Measurements from ENCODE around the gene ATP6V0E1. TPM values are rescaled to one million over a fixed set of nuclear protein-coding genes. Genes with fewer than 3 reads are reported as not detected.
"Not testable (repeated sequence)": the region's sequence is repeated elsewhere in the genome, so short reads cannot be mapped to it uniquely, and the experiment has no call there.

ATP6V0E1 gene
- polyA plus RNA-seq, 1 donor from 2014 or later, result 427 TPM

- Mint-ChIP-seq H3K4me3 (peak overlapping the region in 1 of 4 donors; percentile 44), H3K27ac (peak overlapping the region in 2 of 3 donors; percentile 78 to 87), H3K27me3 (no peaks in the 10 kb centered on the region), H3K36me3 (peaks cover 2% of the 10 kb centered on the region), H3K9me3 (no peaks in the 10 kb centered on the region), H3K4me1 (peaks cover 53 to 68% (median 59%) of the 10 kb centered on the region in 3 donors)
These were observed 20.4 kb downstream of the ATP6V0E1 start for GRCh38 chr5:173004013-173004412.

- H3K4me3 Mint-ChIP-seq, result peak overlapping the region in 2 of 4 donors; percentile 44 to 61
- H3K27ac Mint-ChIP-seq, result peak overlapping the region in 2 of 3 donors; percentile 9 to 78
- H3K27me3 Mint-ChIP-seq, result no peaks in the 10 kb centered on the region
These were observed 20.9 kb downstream of the ATP6V0E1 start for GRCh38 chr5:173004447-173004846.

DNA sequence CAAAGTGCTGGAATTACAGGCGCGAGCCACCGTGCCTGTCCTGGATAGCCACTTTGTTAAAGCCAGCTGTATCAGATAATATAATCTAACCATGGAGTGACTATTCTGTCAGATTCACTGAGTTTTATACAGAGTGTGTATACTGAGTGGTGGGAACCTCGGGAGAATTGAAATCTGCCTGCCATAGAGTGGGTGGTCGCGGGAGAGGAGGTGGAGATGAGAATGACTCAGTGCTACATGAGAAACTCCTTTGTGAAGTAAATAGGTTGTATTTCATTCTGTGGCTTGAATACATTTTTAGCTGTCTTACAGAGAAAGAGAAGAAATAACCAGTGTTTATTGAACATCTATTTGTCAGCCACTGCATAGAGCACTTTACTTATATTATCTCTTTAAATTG, 26.4 kb downstream of the ATP6V0E1 start:
- H3K27me3 Mint-ChIP-seq, result no peaks in the 10 kb centered on the region
- H3K27ac Mint-ChIP-seq, result peak overlapping the region in 2 of 3 donors; percentile 16 to 47
- peak overlapping the region in 2 of 4 donors; percentile 12 to 17 for H3K4me3 Mint-ChIP-seq
- peaks cover 16 to 46% (median 34%) of the 10 kb centered on the region in 3 donors for H3K4me1 Mint-ChIP-seq
- no peaks in the 10 kb centered on the region for H3K9me3 Mint-ChIP-seq
- H3K36me3 Mint-ChIP-seq, result peaks cover 2% of the 10 kb centered on the region

More at GRCh38 chr5:173004447-173004846, 20.9 kb downstream of the ATP6V0E1 start:
- H3K4me1 Mint-ChIP-seq, result peaks cover 55 to 72% (median 58%) of the 10 kb centered on the region in 3 donors
- peaks cover 2% of the 10 kb centered on the region for H3K36me3 Mint-ChIP-seq
- no peaks in the 10 kb centered on the region for H3K9me3 Mint-ChIP-seq

DNA sequence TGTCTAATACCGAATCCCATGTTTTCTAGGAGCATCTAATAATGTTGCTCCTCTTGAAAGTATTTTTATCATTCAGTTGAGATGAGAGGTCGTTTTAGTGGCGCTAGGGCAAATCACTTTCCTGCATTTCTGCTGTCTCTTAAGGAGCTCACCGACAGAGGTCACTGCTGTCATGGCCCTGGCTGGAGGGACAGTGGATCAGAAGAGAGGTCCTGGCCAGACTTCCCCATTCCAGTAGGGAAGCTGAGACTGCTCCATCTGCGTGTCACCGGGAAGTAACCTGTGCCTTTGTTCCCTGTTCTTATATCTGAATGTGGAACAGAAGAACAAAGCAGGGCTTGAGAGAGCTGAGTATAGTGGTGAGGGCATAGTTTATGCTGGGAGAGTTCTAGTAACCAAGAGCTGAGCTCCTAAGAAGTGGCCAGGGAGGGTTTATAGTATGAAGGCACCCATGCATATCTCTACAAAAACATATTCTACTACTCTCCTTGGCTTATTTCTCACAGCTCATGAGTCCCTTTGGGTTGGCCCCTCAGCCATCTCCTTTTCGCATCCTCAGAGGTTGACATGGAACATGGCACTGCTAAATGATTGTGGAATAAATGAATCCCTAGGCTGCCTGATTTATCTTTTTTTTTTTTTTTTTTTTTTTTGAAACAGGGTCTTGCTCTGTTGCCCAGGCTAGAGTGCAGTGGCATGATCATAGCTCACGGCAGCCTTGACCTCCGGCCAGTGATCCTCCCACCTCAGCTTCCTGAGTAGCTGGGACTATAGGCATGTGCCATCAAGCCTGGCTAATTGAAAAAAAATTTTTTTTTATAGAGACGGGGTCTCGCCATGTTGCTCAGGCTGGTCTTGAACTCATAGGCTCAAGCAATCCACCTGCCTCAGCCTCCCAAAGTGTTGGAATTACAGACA, 27.2 kb downstream of the ATP6V0E1 start:
- no peaks in the 10 kb centered on the region for H3K9me3 Mint-ChIP-seq
- no peaks in the 10 kb centered on the region for H3K27me3 Mint-ChIP-seq
- H3K4me1 Mint-ChIP-seq, result peaks cover 16 to 47% (median 33%) of the 10 kb centered on the region in 3 donors
- peak overlapping the region in 1 of 4 donors; percentile 20 for H3K4me3 Mint-ChIP-seq
- peak overlapping the region; percentile 22 to 48 (median 33) for H3K27ac Mint-ChIP-seq
- peaks cover 2% of the 10 kb centered on the region for H3K36me3 Mint-ChIP-seq

DNA sequence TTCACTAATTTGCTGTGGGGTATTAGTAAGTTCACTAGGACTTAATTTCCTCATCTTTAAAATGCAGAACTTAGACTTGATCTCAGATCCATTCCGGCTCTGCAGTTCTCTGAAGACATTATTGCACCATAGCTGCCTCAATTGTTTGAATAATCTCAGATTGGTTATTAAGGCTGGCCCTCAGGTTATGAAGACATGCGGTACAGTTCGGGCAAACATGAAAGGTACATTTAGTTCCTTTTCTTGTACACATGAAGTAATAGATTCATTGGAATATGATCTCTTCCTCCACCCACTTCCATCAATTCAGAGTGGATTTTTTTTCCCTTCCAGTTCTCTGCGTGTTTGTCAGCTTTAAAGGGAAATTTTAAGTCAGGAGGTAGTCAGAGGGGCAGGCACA, 28.0 kb downstream of the ATP6V0E1 start:
- no peak overlapping the region for H3K4me3 Mint-ChIP-seq
- no peaks in the 10 kb centered on the region for H3K9me3 Mint-ChIP-seq
- peak overlapping the region in 1 of 3 donors; percentile 74 for H3K27ac Mint-ChIP-seq
- H3K4me1 Mint-ChIP-seq, result peaks cover 17 to 54% (median 39%) of the 10 kb centered on the region in 3 donors
- H3K27me3 Mint-ChIP-seq, result no peaks in the 10 kb centered on the region
- H3K36me3 Mint-ChIP-seq, result peaks cover 2% of the 10 kb centered on the region

DNA sequence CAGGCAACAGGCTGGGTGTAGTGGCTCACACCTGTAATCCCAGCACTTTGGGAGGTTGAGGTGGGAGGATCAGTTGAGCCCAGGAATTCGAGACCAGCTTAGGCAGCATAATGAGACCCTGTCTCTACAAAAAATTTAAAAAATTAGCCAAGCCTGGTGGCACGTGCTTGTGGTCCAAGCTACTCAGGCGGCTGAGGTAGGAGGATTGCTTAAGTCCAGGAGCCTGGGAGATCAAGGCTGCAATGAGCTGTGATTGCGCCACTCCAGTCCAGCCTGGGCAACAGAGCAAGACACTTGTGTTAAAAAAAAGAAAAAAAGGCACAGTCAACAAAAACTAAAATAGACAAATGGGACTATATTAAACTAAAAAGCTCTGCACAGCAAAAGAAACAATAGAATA, 29.3 kb downstream of the ATP6V0E1 start:
- Mint-ChIP-seq H3K36me3 (peaks cover 2% of the 10 kb centered on the region), H3K27me3 (no peaks in the 10 kb centered on the region), H3K4me1 (peaks cover 15 to 48% (median 37%) of the 10 kb centered on the region in 3 donors), H3K27ac (no peak overlapping the region), H3K4me3 (no peak overlapping the region), H3K9me3 (no peaks in the 10 kb centered on the region)

GRCh38 chr5:173014671-173015070, 31.1 kb downstream of the ATP6V0E1 start:
- H3K36me3 Mint-ChIP-seq, result peaks cover 5% of the 10 kb centered on the region
- H3K4me1 Mint-ChIP-seq, result peaks cover 16 to 47% (median 33%) of the 10 kb centered on the region in 3 donors
- no peaks in the 10 kb centered on the region for H3K9me3 Mint-ChIP-seq
- H3K27ac Mint-ChIP-seq, result peak overlapping the region in 2 of 3 donors; percentile 53 to 55
- H3K4me3 Mint-ChIP-seq, result no peak overlapping the region
- H3K27me3 Mint-ChIP-seq, result no peaks in the 10 kb centered on the region

- Mint-ChIP-seq H3K27ac (peak overlapping the region in 2 of 3 donors; percentile 11 to 53), H3K27me3 (no peaks in the 10 kb centered on the region), H3K4me3 (no peak overlapping the region), H3K4me1 (peaks cover 16 to 45% (median 29%) of the 10 kb centered on the region in 3 donors), H3K9me3 (no peaks in the 10 kb centered on the region), H3K36me3 (peaks cover 5% of the 10 kb centered on the region)
These were observed 31.6 kb downstream of the ATP6V0E1 start for GRCh38 chr5:173015192-173015591.

DNA sequence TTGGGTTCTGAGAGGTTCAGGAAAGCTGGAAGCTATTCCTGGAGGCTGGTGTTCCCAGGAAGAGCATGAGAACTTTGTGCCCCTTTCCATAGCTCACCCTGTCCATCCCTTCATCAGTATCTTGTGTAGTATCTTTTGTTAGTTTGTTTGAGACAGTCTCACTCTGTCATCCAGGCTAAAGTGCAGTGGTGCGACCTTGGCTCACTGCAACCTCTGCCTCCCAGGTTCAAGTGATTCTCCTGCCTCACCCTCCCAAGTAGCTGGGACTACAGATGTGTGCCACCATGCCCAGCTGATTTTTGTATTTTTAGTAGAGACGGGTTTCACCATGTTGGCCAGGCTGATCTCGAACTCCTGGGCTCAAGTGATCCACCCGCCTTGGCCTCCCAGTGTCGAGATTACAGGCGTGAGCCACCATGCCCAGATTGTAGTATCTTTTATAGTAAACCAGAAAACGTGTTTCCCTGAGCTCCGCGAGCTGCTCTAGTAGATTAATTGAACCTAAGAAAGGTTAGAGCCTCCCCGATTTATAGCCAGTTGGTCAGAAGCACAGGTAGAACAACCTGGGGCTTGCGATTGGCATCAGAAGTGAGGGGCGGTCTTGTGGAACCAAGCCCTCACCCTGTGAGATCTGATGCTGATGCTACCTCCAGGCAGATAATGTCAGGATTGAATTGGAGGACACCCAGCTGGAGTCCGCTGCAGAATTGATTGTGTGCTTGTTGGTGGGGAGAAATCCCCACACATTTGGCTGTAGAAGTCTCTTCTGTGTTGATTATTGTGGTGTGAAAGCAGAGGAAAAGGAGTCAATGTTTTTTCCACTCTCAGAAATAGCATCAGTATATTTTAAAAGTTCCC, 32.3 kb downstream of the ATP6V0E1 start:
- Mint-ChIP-seq H3K27me3 (no peaks in the 10 kb centered on the region), H3K4me3 (no peak overlapping the region)

DNA sequence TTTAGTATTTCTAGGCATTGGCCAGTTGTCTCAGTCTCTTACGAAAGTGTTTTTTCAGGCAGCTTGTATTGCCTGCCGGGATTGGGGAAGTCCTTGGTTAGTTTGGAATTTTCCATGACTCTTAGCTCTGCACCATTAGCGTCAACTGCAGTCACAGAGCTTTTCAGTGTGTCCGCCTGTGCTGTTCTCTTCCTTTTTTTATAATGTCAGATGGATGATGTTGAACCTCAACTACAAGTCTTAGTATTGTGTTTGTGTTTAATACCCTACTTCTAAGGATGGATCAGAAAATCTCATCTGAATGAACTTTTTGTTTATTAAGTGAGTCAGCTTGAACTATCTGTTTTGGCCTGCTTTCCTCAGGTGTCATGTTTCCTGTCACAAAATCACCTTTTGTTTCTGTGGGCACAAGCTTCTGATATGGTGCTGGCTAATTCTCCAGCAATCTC, 33.1 kb downstream of the ATP6V0E1 start:
- Mint-ChIP-seq H3K4me1 (peaks cover 12 to 37% (median 23%) of the 10 kb centered on the region in 3 donors), H3K4me3 (peak overlapping the region in 1 of 4 donors; percentile 1), H3K36me3 (peaks cover 5% of the 10 kb centered on the region), H3K27ac (peak overlapping the region in 2 of 3 donors; percentile 37 to 92), H3K27me3 (no peaks in the 10 kb centered on the region), H3K9me3 (no peaks in the 10 kb centered on the region)

More for the DNA sequence above, 32.3 kb downstream of the ATP6V0E1 start:
- Mint-ChIP-seq H3K27ac (peak overlapping the region; percentile 11 to 78 (median 37)), H3K36me3 (peaks cover 5% of the 10 kb centered on the region), H3K4me1 (peaks cover 15 to 39% (median 25%) of the 10 kb centered on the region in 3 donors), H3K9me3 (no peaks in the 10 kb centered on the region)

DNA sequence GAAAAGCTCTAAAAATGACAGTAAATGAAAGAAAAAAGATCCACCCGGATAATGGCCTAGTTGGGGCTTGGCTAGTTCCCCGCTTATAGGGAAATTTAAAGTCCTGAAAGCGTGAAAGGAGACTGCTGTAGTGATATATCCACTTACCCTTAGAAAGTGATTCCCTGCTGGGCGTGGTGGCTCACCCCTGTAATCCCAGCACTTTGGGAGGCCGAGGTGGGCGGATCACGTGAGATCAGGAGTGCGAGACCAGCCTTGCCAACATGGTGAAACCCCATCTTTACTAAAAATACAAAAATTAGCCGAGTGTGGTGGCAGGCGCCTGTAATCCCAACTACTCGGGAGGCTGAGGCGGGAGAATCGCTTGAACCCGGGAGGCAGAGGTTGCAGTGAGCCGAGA, 33.5 kb downstream of the ATP6V0E1 start:
- Mint-ChIP-seq H3K4me3 (peak overlapping the region in 1 of 4 donors; percentile 1), H3K4me1 (peaks cover 11 to 33% (median 23%) of the 10 kb centered on the region in 3 donors), H3K27ac (peak overlapping the region in 2 of 3 donors; percentile 37 to 92)
- not testable (repeated sequence) for H3K36me3 Mint-ChIP-seq, H3K9me3 Mint-ChIP-seq, H3K27me3 Mint-ChIP-seq

DNA sequence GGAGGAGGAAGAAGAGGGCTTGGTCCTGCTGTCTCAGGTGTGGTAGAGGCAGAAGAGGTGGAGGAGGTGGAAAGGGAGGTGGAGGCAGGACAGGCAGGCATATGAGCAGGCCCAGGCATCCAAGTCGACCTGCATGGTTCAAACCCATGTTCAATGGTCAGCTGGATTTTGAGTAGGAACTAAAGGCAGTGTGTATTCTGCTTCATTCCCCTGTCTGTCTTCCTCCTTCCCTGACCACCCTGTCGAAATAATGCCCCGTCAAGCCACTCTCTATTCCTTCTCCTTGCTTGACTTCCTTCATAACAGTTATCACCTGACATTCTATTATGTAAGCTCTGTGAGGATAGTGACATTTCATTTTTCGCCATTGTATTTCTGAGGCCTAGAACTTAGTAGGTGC, 34.8 kb downstream of the ATP6V0E1 start:
- H3K4me1 Mint-ChIP-seq, result peaks cover 11 to 33% (median 23%) of the 10 kb centered on the region in 3 donors
- no peak overlapping the region for H3K4me3 Mint-ChIP-seq

DNA sequence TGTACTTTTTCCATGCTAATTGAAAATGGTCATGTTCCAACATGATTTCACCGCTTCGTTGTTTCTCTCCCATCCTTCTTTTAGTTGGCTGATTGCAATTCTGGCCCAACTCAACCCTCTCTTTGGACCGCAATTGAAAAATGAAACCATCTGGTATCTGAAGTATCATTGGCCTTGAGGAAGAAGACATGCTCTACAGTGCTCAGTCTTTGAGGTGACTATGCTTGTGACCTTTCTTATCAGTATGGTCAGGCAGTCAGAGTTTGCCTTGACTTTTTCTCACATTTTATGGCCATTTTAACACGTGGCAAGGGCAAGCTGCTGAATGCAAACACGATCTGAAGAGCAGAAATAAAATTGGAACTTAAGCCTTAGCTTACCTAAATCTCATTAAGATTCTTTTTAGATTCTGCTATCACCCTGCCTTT, 36.6 kb downstream of the ATP6V0E1 start:
- H3K27me3 Mint-ChIP-seq, result no peaks in the 10 kb centered on the region
- peak overlapping the region in 1 of 3 donors; percentile 64 for H3K27ac Mint-ChIP-seq
- H3K9me3 Mint-ChIP-seq, result no peaks in the 10 kb centered on the region
- peak overlapping the region in 1 of 4 donors; percentile 9 for H3K4me3 Mint-ChIP-seq
- peaks cover 16 to 28% (median 17%) of the 10 kb centered on the region in 3 donors for H3K4me1 Mint-ChIP-seq
- peaks cover 5% of the 10 kb centered on the region for H3K36me3 Mint-ChIP-seq

More for the DNA sequence above, 34.8 kb downstream of the ATP6V0E1 start:
- Mint-ChIP-seq H3K27ac (no peak overlapping the region), H3K9me3 (no peaks in the 10 kb centered on the region), H3K36me3 (peaks cover 5% of the 10 kb centered on the region), H3K27me3 (no peaks in the 10 kb centered on the region)

- H3K27ac Mint-ChIP-seq, result no peak overlapping the region
- H3K4me3 Mint-ChIP-seq, result no peak overlapping the region
- H3K27me3 Mint-ChIP-seq, result no peaks in the 10 kb centered on the region
- H3K4me1 Mint-ChIP-seq, result peaks cover 17 to 27% (median 20%) of the 10 kb centered on the region in 3 donors
- H3K36me3 Mint-ChIP-seq, result peaks cover 5% of the 10 kb centered on the region
- no peaks in the 10 kb centered on the region for H3K9me3 Mint-ChIP-seq
These were observed 37.1 kb downstream of the ATP6V0E1 start for GRCh38 chr5:173020643-173021042.

Data from IgD-negative memory B cell (primary cell).